Measurements from ENCODE around the gene NXPH3.

The NXPH3 gene

GRCh38 chr17:49595328-49595727 is 19.7 kb downstream of the NXPH3 start:
- DNase-seq: no peak

- DNase-seq: no peak
These were observed 20.3 kb downstream of the NXPH3 start for GRCh38 chr17:49595980-49596379.

GRCh38 chr17:49596613-49597244 is 21.1 kb downstream of the NXPH3 start:
- no peak for DNase-seq

- DNase-seq: no peak
These were observed 21.8 kb downstream of the NXPH3 start for GRCh38 chr17:49597436-49597835.

- no peak for DNase-seq
These were observed 22.4 kb downstream of the NXPH3 start for GRCh38 chr17:49597928-49598655.

- no peak for DNase-seq
These were observed 23.2 kb downstream of the NXPH3 start for GRCh38 chr17:49598918-49599317.

- no peak for DNase-seq
These were observed 25.3 kb downstream of the NXPH3 start for GRCh38 chr17:49600949-49601348.

- DNase-seq: no peak
These were observed 27.1 kb downstream of the NXPH3 start for GRCh38 chr17:49602783-49603182.

- no peak for DNase-seq
These were observed 27.6 kb downstream of the NXPH3 start for GRCh38 chr17:49603238-49603637.

GRCh38 chr17:49603720-49604119 is 28.0 kb downstream of the NXPH3 start:
- DNase-seq: no peak

GRCh38 chr17:49604314-49604869 is 28.7 kb downstream of the NXPH3 start:
- no peak for DNase-seq

- no peak for DNase-seq
These were observed 35.4 kb downstream of the NXPH3 start for GRCh38 chr17:49610883-49611584.

GRCh38 chr17:49612726-49613125 is 37.1 kb downstream of the NXPH3 start:
- DNase-seq: no peak

- no peak for DNase-seq
These were observed 37.6 kb downstream of the NXPH3 start for GRCh38 chr17:49613182-49613800.

GRCh38 chr17:49616086-49616485 is 40.4 kb downstream of the NXPH3 start:
- no peak for DNase-seq

GRCh38 chr17:49616601-49617131 is 41.0 kb downstream of the NXPH3 start:
- no peak for DNase-seq

GRCh38 chr17:49618028-49618611 is 42.4 kb downstream of the NXPH3 start:
- no peak for DNase-seq

- DNase-seq: no peak
These were observed 45.7 kb downstream of the NXPH3 start for GRCh38 chr17:49621420-49621819.

- DNase-seq: no peak
These were observed 46.4 kb downstream of the NXPH3 start for GRCh38 chr17:49621946-49622529.

- no peak for DNase-seq
These were observed 49.2 kb downstream of the NXPH3 start for GRCh38 chr17:49624896-49625295.

GRCh38 chr17:49629447-49629846 is 53.8 kb downstream of the NXPH3 start:
- no peak for DNase-seq

Data from T-helper 1 cell (primary cell).